ENCODE results near the gene NUP210.

NUP210 gene

GRCh38 chr3:13296662-13297061 lies 123.5 kb downstream of the NUP210 start:
- Histone ChIP-seq H3K36me3 (ENCODE audit: control insufficient read depth, insufficient read depth, low read length) (no peaks in the 10 kb centered on the region), H3K4me3 (ENCODE audit: low read length) (no peak overlapping the region), H3K27me3 (ENCODE audit: control insufficient read depth, insufficient read depth, low read length) (peaks cover 6% of the 10 kb centered on the region), H3K9ac (ENCODE audit: low read length) (no peak overlapping the region), H3K9me3 (ENCODE audit: control insufficient read depth, low read length) (no peaks in the 10 kb centered on the region), H3K4me1 (ENCODE audit: control insufficient read depth, insufficient read depth, low read length) (no peaks in the 10 kb centered on the region)

GRCh38 chr3:13294442-13295351 lies 125.4 kb downstream of the NUP210 start:
- H3K27me3 ChIP-seq (ENCODE audit: control insufficient read depth, insufficient read depth, low read length) = peaks cover 6% of the 10 kb centered on the region
- H3K4me1 ChIP-seq (ENCODE audit: control insufficient read depth, insufficient read depth, low read length) = no peaks in the 10 kb centered on the region
- H3K9me3 ChIP-seq (ENCODE audit: control insufficient read depth, low read length) = no peaks in the 10 kb centered on the region
- no peaks in the 10 kb centered on the region for H3K36me3 ChIP-seq (ENCODE audit: control insufficient read depth, insufficient read depth, low read length)
- H3K9ac ChIP-seq (ENCODE audit: low read length) = no peak overlapping the region
- no peak overlapping the region for H3K4me3 ChIP-seq (ENCODE audit: low read length)

- no peaks in the 10 kb centered on the region for H3K4me1 ChIP-seq (ENCODE audit: control insufficient read depth, insufficient read depth, low read length)
- no peak overlapping the region for H3K9ac ChIP-seq (ENCODE audit: low read length)
- no peaks in the 10 kb centered on the region for H3K9me3 ChIP-seq (ENCODE audit: control insufficient read depth, low read length)
- H3K4me3 ChIP-seq (ENCODE audit: low read length) = no peak overlapping the region
- H3K36me3 ChIP-seq (ENCODE audit: control insufficient read depth, insufficient read depth, low read length) = no peaks in the 10 kb centered on the region
- peaks cover 6% of the 10 kb centered on the region for H3K27me3 ChIP-seq (ENCODE audit: control insufficient read depth, insufficient read depth, low read length)
Measured at GRCh38 chr3:13292375-13292774, 127.7 kb downstream of the NUP210 start.

GRCh38 chr3:13290941-13291340 lies 129.2 kb downstream of the NUP210 start:
- Histone ChIP-seq H3K4me3 (ENCODE audit: low read length) (no peak overlapping the region), H3K36me3 (ENCODE audit: control insufficient read depth, insufficient read depth, low read length) (no peaks in the 10 kb centered on the region), H3K4me1 (ENCODE audit: control insufficient read depth, insufficient read depth, low read length) (no peaks in the 10 kb centered on the region), H3K27me3 (ENCODE audit: control insufficient read depth, insufficient read depth, low read length) (no peaks in the 10 kb centered on the region), H3K9ac (ENCODE audit: low read length) (no peak overlapping the region), H3K9me3 (ENCODE audit: control insufficient read depth, low read length) (no peaks in the 10 kb centered on the region)

GRCh38 chr3:13289771-13290285 lies 130.3 kb downstream of the NUP210 start:
- H3K9ac ChIP-seq (ENCODE audit: low read length) = no peak overlapping the region
- H3K27me3 ChIP-seq (ENCODE audit: control insufficient read depth, insufficient read depth, low read length) = peaks cover 5% of the 10 kb centered on the region
- no peak overlapping the region for H3K4me3 ChIP-seq (ENCODE audit: low read length)
- no peaks in the 10 kb centered on the region for H3K36me3 ChIP-seq (ENCODE audit: control insufficient read depth, insufficient read depth, low read length)
- H3K9me3 ChIP-seq (ENCODE audit: control insufficient read depth, low read length) = no peaks in the 10 kb centered on the region
- no peaks in the 10 kb centered on the region for H3K4me1 ChIP-seq (ENCODE audit: control insufficient read depth, insufficient read depth, low read length)

- H3K4me1 ChIP-seq (ENCODE audit: control insufficient read depth, insufficient read depth, low read length) = no peaks in the 10 kb centered on the region
- H3K9me3 ChIP-seq (ENCODE audit: control insufficient read depth, low read length) = no peaks in the 10 kb centered on the region
- H3K9ac ChIP-seq (ENCODE audit: low read length) = no peak overlapping the region
- no peak overlapping the region for H3K4me3 ChIP-seq (ENCODE audit: low read length)
- H3K36me3 ChIP-seq (ENCODE audit: control insufficient read depth, insufficient read depth, low read length) = no peaks in the 10 kb centered on the region
- H3K27me3 ChIP-seq (ENCODE audit: control insufficient read depth, insufficient read depth, low read length) = peaks cover 13% of the 10 kb centered on the region
Measured at GRCh38 chr3:13288732-13289718, 131.1 kb downstream of the NUP210 start.

- Histone ChIP-seq H3K9me3 (ENCODE audit: control insufficient read depth, low read length) (no peaks in the 10 kb centered on the region), H3K27me3 (ENCODE audit: control insufficient read depth, insufficient read depth, low read length) (peaks cover 22% of the 10 kb centered on the region), H3K4me3 (ENCODE audit: low read length) (no peak overlapping the region), H3K4me1 (ENCODE audit: control insufficient read depth, insufficient read depth, low read length) (no peaks in the 10 kb centered on the region), H3K9ac (ENCODE audit: low read length) (no peak overlapping the region), H3K36me3 (ENCODE audit: control insufficient read depth, insufficient read depth, low read length) (no peaks in the 10 kb centered on the region)
Measured at GRCh38 chr3:13287833-13288232, 132.3 kb downstream of the NUP210 start.

GRCh38 chr3:13286873-13287272 lies 133.2 kb downstream of the NUP210 start:
- no peaks in the 10 kb centered on the region for H3K36me3 ChIP-seq (ENCODE audit: control insufficient read depth, insufficient read depth, low read length)
- peaks cover 28% of the 10 kb centered on the region for H3K27me3 ChIP-seq (ENCODE audit: control insufficient read depth, insufficient read depth, low read length)
- H3K9me3 ChIP-seq (ENCODE audit: control insufficient read depth, low read length) = no peaks in the 10 kb centered on the region
- H3K4me1 ChIP-seq (ENCODE audit: control insufficient read depth, insufficient read depth, low read length) = no peaks in the 10 kb centered on the region
- H3K9ac ChIP-seq (ENCODE audit: low read length) = no peak overlapping the region
- H3K4me3 ChIP-seq (ENCODE audit: low read length) = no peak overlapping the region

GRCh38 chr3:13285007-13285567 lies 135.0 kb downstream of the NUP210 start:
- no peaks in the 10 kb centered on the region for H3K4me1 ChIP-seq (ENCODE audit: control insufficient read depth, insufficient read depth, low read length)
- H3K36me3 ChIP-seq (ENCODE audit: control insufficient read depth, insufficient read depth, low read length) = no peaks in the 10 kb centered on the region
- H3K4me3 ChIP-seq (ENCODE audit: low read length) = no peak overlapping the region
- peaks cover 41% of the 10 kb centered on the region for H3K27me3 ChIP-seq (ENCODE audit: control insufficient read depth, insufficient read depth, low read length)
- no peaks in the 10 kb centered on the region for H3K9me3 ChIP-seq (ENCODE audit: control insufficient read depth, low read length)
- H3K9ac ChIP-seq (ENCODE audit: low read length) = no peak overlapping the region

- no peaks in the 10 kb centered on the region for H3K9me3 ChIP-seq (ENCODE audit: control insufficient read depth, low read length)
- H3K4me3 ChIP-seq (ENCODE audit: low read length) = no peak overlapping the region
- H3K36me3 ChIP-seq (ENCODE audit: control insufficient read depth, insufficient read depth, low read length) = no peaks in the 10 kb centered on the region
- no peaks in the 10 kb centered on the region for H3K4me1 ChIP-seq (ENCODE audit: control insufficient read depth, insufficient read depth, low read length)
- peaks cover 45% of the 10 kb centered on the region for H3K27me3 ChIP-seq (ENCODE audit: control insufficient read depth, insufficient read depth, low read length)
- H3K9ac ChIP-seq (ENCODE audit: low read length) = no peak overlapping the region
Measured at GRCh38 chr3:13283877-13284264, 136.3 kb downstream of the NUP210 start.

GRCh38 chr3:13282986-13283876 lies 136.9 kb downstream of the NUP210 start:
- H3K36me3 ChIP-seq (ENCODE audit: control insufficient read depth, insufficient read depth, low read length) = no peaks in the 10 kb centered on the region
- H3K9ac ChIP-seq (ENCODE audit: low read length) = no peak overlapping the region
- peaks cover 46% of the 10 kb centered on the region for H3K27me3 ChIP-seq (ENCODE audit: control insufficient read depth, insufficient read depth, low read length)
- no peak overlapping the region for H3K4me3 ChIP-seq (ENCODE audit: low read length)
- H3K9me3 ChIP-seq (ENCODE audit: control insufficient read depth, low read length) = no peaks in the 10 kb centered on the region
- H3K4me1 ChIP-seq (ENCODE audit: control insufficient read depth, insufficient read depth, low read length) = no peaks in the 10 kb centered on the region
